GM21619 (cell line): ENCODE results near the gene SNRNP48.

ENCODE experiments used
- ATAC-seq: cut with Tn5 transposase; IDR thresholded peaks from one replicate; pipeline ENCODE4 v1.9.1; 2021; ENCODE audit not compliant: unreplicated experiment

SNRNP48 gene

DNA sequence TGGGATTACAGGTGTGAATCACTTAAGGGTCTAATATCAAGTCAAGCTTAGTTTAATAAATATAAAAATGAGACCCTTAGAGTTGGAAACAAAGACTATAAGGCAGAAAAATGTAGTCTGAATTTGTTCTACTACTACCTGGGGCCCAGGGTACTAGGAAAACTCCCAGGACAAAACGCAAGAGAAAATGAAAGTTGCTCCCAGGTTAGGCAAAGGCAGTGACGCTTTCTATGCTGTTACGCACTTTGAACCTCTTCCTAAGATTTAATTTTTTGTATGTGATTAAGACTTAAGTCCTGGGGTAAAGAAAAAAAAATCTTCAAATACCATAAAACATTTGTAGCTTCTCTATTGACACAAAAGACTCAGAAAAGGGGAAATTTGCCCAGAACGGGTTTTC is 31.2 kb upstream of the SNRNP48 start:
- no peak for ATAC-seq

DNA sequence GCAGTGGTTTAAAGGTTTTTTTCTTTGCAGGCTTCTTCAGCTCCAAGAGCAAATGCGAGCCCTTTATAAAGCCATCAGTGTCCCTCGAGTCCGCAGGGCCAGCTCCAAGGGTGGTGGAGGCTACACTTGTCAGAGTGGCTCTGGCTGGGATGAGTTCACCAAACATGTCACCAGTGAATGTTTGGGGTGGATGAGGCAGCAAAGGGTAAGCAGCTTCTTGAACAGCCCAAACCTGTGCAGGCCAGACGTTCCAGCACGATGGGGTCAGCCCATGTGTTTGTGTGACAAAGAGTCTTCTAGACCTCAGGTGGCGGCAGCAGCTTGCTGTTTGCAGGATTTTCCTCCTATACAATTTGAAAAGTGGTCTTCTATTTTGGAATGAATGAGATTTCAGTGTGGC is 30.8 kb upstream of the SNRNP48 start:
- ATAC-seq, result no peak

DNA sequence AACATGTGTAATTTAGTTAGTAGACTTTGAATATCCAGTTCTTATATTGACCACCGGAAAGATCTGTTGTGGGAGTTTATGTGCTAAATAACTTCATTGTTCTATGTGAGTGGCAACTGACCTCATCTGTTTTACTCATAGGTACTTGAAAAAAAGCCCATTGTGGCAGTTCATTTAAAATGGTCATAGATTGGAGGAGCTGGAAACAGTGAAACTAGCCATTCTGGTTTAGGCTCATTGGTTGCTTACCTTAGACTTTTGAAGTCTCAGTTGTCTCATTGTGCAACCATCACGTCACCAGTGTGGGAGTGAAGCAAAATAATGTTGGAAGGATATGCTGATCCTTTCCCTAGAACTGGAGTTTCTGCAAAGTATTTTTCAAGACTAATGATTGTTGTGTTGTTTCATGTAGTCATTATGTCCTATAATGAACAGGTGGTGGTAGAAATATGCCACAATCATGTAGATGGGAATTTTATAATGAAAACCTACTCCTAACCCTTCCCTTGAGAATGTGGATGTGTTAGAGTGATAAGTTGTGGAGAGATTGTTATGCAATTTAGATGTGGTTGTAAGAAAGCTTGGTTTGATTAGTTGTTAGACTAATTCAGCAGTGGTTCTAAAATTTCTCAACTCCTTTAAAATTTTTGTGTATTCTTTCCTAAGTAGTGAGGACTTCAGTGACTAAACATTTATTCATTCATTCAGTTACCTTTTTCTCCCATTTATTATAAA is 30.2 kb upstream of the SNRNP48 start:
- ATAC-seq, result no peak

DNA sequence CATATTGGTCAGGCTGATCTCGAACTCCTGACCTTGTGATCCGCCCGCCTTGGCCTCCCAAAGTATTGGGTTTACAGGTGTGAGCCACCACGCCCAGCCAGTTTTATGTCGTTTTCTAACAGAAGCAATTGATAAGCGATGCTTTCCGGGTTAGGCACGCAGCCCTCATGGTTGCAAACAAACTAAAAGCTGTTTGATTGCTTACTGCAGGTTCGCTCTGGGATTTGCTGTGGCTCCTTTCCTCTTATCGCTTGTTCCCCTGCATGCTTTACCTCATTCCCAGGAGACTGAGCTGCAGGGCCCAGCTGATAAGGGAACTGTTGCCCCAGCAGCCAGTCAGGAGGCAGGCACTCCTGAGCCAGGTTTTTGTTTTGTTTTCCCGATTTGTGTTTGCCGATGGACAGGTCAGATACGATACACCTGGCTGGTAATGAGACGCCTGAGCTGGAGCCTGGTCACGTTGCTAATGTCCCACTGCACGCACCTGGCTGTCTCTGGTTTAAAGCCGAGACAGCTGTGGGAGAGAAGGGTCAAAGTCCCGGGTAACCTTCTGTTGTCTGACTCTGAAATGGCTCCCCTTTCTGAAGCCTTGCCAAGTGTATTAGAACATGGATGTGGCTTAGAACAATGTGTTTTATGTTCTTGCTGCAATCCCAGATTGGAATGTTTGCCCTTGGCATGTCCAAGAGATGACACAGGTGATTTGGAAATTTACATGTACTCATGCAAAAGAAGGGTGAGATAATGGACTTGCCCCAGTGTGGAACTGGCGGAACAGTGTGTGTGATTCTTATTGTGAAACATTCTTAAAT is 28.6 kb upstream of the SNRNP48 start:
- no peak for ATAC-seq

DNA sequence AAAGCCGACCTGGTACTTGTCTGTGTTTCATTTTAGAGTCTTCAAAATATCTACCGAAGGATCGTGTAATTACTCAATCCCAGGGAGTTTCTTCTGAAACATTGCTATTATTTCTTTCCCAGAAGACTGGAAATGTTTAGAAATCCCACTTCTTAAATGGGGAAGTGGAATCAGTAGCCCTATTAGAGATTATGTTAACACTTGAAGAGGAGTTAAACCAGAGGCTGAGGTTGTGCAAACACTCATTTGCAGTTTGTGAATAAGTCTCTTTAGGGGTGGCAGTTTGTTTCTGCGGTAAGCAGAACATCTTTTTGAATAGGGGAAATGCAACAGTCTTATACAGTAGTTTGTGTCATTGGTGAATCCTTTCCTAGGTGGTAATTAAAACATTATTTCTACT is 27.2 kb upstream of the SNRNP48 start:
- no peak for ATAC-seq

DNA sequence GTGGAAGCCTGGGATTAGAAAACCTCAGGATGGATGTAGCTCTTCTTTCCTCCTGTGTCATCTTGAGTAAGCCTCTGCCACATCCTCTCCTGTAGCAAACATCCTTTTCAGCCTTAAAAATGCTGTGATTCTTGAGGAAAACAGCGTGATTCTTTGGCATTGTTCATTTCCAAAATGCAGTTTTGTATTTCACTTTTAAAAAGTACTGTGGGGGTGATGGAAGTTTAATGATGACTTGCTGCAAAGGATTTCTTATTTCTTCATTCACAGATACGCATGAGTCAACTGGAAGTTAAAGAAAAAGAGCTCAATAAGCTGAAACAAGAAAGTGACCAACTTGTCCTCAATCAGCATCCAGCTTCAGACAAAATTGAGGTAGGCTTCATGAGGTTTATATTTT is 23.9 kb upstream of the SNRNP48 start:
- ATAC-seq, result no peak

DNA sequence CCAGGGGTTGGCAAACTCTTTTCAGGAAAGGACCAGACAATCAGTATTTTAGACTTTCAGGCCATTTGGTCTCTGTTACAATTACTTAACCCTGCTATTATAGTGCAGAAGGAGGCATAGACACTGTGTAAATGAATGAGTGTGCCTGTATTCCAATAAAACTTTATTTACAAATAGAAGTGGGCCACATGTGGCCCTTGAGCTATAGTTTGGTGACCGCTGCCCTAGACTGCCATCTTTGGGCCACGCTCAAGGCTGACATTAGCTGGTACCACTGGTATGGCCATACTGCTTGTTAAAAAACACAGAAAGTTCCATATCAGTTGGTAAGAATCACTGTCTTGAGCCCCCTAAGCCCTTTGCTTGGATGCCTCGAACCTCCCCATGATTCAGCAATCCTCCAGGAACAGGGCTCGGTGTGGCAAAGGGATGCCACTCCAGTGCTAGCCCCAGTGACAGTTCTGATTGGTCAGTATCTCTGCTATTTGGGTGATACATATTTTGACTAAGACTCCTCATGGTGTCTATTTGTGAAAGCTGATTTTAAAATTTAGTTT is 23.3 kb upstream of the SNRNP48 start:
- ATAC-seq, result no peak

DNA sequence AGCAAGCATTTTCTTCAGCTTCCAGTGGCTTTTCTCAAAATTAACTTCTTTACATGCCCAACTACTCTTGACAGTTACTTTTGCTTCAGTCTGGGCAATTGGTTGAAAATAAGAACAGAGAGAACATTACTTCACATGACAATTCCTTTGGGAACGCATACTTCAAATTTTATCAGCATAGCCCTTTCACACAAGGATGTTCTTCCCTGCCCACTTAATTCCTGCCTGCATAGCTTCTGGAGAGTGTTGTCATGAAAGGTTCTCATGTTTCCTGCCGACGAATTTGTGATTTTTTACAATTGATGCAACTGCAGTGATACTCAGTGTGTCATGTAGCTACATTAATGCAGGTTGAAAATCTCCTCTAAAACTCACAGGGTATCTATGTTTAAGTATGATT is 22.0 kb upstream of the SNRNP48 start:
- ATAC-seq, result no peak

DNA sequence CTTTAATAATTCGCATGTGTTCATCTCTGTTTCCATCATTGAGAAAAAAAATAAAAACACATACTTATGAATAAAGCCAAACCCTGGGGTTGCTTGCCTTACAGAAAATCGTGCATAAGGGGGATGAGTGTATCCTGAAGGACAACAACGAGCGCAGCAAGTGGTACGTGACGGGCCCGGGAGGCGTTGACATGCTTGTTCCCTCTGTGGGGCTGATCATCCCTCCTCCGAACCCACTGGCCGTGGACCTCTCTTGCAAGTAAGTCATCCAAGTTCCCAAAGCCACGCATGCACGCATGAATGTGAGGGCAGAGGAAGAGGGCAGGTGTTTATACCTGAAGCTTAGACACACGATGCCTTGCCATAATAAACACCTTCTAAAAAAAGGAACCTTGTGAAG is 20.9 kb upstream of the SNRNP48 start:
- ATAC-seq, result no peak

DNA sequence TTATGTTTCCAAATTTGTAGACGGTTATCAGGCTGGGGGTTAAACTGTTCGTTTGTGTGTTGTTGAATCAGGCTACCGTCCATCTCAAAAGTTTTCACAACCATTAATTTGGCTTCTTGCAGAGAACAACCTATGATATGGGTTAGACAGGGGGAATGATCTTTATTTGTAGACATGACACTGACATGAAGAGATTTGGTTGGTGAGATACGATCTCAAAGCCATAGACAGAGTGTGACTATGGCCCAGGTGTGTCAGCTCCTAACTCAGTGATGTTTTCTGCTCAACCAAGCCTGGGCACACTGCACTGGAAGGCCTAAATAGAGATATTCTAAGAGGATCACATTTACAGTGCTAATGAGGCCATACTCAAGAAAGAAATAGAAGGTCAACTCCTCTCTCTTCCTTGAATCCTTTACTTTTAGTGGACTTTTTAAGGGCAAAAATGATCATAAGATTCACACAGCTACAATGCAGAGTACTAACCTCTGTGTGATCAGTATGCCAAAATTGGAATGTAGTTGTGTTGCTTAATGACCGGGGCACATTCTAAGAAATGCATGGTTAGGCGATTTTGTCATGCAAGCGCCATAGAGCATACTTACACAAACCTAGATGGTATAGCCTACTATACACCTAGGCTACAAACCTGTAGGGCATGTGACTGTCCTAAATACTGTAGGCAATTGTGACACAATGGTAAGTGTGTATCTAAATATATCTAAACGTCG is 17.6 kb upstream of the SNRNP48 start:
- no peak for ATAC-seq

DNA sequence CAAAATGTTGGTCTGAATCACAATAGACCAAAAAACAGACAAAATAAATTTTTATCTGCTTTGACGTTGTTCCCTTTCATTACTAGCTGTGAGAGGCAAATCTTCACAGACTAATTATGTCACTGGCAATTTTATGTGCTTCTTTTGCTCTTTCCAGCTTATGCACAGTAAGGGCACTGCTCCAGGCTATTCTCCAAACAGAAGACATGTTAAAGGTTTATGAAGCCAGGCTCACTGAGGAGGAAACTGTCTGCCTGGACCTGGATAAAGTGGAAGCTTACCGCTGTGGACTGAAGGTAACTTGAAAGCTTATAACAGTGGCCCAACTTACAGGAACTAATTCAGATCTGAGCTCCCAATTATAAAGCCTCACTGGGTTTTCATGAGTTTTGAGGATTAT is 15.5 kb upstream of the SNRNP48 start:
- no peak for ATAC-seq

DNA sequence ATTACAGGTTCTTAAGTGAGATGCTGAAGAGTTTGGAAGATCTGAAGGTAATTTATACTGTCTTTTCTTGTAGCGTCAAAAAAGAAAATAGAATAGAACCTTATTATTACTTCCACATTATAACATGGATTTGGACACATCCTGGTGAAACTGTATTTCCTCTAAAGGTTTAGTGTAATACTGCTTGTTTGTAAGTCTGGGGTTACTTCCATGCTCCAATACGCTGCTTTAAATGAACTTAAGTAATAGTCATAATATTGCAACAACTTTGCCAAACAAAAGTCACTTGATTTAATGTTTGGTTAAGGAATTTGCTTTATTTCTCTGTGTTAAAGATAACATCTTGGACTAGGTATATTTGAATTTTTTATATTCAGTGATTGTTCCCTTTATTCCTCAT is 11.5 kb upstream of the SNRNP48 start:
- no peak for ATAC-seq

DNA sequence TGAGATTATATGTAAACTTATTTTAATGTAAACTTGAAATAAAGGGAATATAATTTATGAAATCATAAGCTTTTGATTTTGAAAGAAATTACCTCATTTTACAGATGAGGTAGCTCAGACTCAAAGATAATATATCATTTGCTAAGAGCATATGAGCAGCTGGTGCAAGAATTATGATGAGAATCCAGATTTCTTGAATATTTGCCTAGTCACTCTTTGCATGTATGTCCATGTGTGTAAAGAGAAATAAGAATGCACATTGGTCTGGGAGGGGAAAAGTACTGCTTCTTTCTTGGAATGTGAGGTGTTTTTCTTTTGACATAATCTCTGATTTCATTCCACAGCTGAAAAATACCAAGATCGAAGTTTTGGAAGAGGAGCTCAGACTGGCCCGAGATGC is 11.1 kb upstream of the SNRNP48 start:
- ATAC-seq, result no peak

DNA sequence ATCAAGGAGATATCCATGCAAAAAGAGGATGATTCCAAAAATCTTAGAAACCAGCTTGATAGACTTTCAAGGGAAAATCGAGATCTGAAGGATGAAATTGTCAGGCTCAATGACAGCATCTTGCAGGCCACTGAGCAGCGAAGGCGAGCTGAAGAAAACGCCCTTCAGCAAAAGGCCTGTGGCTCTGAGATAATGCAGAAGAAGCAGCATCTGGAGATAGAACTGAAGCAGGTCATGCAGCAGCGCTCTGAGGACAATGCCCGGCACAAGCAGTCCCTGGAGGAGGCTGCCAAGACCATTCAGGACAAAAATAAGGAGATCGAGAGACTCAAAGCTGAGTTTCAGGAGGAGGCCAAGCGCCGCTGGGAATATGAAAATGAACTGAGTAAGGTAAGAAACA is 10.1 kb upstream of the SNRNP48 start:
- no peak for ATAC-seq

DNA sequence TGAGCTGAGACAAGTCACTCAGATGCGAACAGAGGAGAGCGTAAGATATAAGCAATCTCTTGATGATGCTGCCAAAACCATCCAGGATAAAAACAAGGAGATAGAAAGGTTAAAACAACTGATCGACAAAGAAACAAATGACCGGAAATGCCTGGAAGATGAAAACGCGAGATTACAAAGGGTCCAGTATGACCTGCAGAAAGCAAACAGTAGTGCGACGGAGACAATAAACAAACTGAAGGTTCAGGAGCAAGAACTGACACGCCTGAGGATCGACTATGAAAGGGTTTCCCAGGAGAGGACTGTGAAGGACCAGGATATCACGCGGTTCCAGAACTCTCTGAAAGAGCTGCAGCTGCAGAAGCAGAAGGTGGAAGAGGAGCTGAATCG is 9.5 kb upstream of the SNRNP48 start:
- no peak for ATAC-seq

DNA sequence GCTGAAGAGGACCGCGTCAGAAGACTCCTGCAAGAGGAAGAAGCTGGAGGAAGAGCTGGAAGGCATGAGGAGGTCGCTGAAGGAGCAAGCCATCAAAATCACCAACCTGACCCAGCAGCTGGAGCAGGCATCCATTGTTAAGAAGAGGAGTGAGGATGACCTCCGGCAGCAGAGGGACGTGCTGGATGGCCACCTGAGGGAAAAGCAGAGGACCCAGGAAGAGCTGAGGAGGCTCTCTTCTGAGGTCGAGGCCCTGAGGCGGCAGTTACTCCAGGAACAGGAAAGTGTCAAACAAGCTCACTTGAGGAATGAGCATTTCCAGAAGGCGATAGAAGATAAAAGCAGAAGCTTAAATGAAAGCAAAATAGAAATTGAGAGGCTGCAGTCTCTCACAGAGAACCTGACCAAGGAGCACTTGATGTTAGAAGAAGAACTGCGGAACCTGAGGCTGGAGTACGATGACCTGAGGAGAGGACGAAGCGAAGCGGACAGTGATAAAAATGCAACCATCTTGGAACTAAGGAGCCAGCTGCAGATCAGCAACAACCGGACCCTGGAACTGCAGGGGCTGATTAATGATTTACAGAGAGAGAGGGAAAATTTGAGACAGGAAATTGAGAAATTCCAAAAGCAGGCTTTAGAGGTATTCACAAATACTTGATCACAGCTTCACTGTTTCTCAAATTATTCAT is 8.9 kb upstream of the SNRNP48 start:
- ATAC-seq, result no peak

DNA sequence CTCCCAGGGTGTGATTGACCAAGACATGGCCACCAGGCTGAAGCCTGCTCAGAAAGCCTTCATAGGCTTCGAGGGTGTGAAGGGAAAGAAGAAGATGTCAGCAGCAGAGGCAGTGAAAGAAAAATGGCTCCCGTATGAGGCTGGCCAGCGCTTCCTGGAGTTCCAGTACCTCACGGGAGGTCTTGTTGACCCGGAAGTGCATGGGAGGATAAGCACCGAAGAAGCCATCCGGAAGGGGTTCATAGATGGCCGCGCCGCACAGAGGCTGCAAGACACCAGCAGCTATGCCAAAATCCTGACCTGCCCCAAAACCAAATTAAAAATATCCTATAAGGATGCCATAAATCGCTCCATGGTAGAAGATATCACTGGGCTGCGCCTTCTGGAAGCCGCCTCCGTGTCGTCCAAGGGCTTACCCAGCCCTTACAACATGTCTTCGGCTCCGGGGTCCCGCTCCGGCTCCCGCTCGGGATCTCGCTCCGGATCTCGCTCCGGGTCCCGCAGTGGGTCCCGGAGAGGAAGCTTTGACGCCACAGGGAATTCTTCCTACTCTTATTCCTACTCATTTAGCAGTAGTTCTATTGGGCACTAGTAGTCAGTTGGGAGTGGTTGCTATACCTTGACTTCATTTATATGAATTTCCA is 4.6 kb upstream of the SNRNP48 start:
- ATAC-seq, result no peak

DNA sequence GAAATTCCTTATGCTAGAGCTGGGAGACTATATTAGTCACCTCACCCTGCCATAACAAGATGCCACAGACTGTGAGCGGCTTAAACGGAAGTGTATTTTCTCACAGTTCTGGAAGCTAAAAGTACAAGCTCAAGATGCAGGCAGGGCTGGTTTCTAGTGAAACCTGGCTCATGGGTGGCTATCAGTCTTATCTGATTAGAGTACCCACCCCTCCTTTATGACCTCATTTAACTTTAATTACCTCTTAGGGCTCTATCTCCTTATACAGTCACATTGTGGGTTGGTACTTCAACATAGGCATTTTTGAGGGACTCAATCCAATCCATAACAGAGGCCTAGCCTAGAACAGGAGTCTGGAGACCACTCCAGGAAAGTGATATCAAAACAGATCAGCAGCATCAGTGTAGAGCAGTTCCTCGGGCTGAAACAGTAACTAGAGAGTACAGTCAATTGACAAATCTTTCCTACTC is 2.3 kb upstream of the SNRNP48 start:
- no peak for ATAC-seq

DNA sequence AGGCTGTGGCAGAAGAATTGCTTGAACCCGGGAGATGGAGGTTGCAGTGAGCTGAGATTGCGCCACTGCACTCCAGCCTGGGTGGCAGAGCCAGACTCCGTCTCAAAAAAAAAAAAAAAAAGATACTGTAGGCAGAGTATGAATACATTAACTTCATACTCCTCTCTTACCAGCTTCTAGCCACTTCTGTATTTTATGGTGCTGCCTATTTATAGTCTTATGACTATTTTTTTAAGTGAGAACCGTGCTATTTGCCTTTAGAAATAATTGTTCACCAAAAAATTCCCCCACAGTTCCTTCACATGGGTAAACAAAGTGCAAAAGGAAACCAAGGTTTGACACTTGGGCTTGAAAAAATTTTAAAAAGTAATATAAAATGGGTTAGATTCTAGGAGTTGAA is 1.5 kb upstream of the SNRNP48 start:
- ATAC-seq, result no peak

DNA sequence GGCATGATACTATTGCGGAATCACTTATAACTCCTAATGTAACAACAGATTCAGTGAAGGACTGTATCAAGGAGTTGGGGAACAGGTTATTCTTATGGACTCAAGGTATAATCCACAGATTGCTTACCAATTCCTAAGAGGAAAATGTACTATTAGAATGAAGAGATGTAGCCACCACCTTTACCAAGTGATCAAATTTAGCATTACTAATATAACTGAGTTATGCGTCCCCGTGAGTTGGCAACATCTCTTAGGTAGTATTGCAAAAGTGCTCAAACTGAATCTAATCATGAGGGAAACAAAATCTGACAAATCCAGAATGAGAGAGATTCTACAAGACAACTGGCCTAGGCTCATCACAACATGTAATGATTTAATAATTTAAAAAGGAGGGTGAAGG is 777 bp upstream of the SNRNP48 start:
- ATAC-seq, result no peak

DNA sequence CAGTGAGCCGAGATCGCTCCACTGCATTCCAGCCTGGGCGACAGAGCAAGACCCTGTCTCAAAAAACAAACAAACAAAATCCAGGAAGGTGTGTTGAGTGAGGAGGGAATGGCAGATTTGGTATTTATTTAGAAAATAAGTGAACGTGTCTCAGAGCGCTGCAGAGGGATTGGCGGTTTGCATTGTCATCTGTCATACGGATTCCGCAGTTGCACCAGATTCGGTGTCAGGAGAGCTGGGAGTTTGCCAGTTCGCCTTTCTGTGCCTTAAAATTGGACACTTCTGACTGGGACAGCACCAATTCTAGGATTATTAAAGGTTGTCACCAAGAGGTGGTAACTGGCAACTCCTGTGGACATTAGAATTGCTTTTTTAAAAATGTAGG is 912 bp downstream of the SNRNP48 start:
- no peak for ATAC-seq
